GM18907 (cell line): ENCODE results near the gene TRIM71.

Experiments
- ATAC-seq: cut with Tn5 transposase; IDR thresholded peaks from one replicate; pipeline ENCODE4 v1.9.1; 2021; ENCODE audit warnings: mild to moderate bottlenecking, moderate library complexity; ENCODE audit not compliant: unreplicated experiment

TRIM71 gene

DNA sequence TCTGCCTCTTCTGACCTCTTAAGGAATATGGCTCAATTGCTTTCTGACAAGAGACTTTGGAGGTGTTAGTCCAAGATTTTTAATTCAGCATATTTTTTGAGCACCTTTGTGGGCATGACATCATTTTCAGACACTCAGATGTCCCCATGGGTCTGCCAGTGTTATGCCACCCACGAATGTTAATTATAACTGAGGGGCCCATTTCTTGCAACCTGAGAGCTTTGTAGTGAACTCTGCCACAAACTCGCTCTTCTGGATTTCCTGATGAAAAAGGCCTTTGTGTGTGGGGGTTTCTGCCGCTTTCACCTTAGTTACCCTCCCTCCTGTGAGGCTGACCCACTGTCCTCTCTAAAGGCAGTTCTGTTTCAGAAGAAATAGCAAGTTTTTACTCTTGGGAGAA lies 69.1 kb downstream of the TRIM71 start:
- no peak for ATAC-seq

DNA sequence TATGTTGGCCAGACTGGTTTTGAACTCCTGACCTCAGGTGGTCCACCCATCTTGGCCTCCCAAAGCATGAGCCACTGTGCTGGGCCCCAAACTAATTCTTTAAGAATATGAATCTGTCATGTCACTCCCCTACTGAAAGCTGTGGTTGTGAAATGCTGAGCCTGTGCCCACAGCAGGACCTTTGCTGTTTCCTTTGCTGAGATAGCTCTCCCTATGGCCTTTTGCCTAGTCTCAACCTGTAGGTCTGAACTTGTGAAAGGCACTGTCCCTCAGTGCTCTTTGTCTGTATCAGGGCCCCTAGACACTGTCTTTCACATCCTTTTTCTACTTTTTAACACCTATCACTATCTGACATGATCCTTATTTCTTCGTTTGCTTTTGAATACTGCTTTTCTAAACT lies 70.9 kb downstream of the TRIM71 start:
- ATAC-seq, result peak; percentile 93

DNA sequence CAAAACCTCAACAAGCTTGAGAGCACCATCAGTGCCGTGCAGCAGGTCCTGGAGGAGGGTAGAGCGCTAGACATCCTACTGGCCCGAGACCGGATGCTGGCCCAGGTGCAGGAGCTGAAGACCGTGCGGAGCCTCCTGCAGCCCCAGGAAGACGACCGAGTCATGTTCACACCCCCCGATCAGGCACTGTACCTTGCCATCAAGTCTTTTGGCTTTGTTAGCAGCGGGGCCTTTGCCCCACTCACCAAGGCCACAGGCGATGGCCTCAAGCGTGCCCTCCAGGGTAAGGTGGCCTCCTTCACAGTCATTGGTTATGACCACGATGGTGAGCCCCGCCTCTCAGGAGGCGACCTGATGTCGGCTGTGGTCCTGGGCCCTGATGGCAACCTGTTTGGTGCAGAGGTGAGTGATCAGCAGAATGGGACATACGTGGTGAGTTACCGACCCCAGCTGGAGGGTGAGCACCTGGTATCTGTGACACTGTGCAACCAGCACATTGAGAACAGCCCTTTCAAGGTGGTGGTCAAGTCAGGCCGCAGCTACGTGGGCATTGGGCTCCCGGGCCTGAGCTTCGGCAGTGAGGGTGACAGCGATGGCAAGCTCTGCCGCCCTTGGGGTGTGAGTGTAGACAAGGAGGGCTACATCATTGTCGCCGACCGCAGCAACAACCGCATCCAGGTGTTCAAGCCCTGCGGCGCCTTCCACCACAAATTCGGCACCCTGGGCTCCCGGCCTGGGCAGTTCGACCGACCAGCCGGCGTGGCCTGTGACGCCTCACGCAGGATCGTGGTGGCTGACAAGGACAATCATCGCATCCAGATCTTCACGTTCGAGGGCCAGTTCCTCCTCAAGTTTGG lies 72.9 kb downstream of the TRIM71 start:
- ATAC-seq, result no peak

DNA sequence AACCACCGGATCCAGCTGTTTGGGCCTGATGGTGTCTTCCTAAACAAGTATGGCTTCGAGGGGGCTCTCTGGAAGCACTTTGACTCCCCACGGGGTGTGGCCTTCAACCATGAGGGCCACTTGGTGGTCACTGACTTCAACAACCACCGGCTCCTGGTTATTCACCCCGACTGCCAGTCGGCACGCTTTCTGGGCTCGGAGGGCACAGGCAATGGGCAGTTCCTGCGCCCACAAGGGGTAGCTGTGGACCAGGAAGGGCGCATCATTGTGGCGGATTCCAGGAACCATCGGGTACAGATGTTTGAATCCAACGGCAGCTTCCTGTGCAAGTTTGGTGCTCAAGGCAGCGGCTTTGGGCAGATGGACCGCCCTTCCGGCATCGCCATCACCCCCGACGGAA lies 73.6 kb downstream of the TRIM71 start:
- no peak for ATAC-seq

DNA sequence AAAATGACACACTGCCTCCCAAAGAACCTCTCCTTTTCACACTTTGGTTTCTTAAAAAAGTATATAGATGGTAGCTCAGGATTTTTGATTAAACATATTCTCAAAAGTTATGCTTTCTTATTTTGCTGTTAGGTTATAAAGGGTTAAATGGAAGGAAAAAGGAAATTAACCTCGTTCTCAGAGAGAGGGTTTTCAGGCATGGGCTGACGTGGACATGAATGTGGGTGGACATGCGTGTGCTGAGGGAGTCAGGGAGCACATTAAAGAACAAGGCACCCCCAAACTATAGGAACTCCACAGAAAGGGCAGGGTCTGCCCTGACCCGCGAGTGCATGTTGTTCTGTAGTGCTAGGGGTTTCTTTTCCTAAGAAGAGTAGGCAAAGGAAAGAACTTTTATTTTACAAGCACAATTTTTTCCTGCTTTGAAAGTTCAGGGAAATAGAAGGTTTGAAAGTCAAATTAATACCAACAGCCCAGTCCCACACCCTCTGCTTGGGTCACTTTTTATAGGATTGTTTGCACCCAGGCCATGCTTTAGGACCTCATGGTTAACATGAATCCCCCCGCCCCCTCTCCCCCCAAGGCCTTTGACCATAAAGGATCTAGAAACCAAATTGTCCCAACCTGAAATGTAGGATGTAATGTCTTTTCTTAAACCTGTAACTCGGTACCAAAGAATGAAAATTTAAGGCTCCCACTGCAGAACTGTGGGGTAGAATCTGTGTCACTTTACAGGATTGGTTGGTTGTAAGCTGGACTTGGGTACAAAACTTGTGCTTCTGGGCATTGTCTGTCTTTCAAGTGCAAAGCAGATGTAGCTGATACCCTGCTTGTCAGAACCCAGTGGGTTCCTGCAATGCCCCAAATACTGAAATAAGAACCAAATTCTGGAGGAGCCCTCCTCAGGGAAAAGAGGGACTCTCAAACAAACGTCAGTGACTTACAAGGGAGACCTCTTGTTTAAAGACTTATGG lies 75.1 kb downstream of the TRIM71 start:
- no peak for ATAC-seq

DNA sequence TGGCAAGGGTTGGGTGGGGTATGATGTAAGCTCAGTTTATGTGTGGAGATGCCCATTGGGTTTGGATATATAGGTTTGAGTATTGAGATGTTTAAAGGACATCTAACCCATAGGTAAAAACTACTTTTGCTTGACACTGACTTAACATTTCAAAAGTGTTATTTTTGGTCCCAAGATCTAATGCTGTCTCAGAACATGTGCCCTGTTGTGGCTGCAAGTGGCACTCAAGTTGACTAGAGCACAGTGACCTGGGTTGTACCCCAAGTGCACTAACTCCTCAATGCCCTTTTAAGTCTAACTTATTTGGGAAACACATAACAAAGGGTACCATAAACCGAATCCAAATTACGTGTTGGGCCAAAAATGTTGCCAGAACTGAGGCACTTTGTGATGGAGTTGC lies 77.2 kb downstream of the TRIM71 start:
- no peak for ATAC-seq

DNA sequence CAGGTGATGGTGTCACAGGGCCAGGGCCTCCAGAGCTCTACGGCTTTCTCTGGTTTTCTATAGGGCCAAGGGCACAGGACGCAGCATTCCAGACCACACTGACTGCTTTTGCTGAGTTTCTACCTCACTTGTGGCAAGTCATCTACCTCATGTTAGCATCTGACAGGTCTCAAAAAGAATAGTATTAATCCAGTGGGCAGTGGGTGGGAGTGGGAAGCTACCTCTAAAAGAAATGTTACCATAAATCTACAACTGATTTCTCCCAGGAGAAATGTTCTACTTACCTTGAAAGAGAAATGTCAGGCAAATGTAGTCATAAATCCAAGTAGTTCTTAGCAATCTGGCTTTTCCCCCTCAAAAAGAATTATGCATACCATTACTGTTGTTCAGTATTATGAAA lies 77.9 kb downstream of the TRIM71 start:
- no peak for ATAC-seq

DNA sequence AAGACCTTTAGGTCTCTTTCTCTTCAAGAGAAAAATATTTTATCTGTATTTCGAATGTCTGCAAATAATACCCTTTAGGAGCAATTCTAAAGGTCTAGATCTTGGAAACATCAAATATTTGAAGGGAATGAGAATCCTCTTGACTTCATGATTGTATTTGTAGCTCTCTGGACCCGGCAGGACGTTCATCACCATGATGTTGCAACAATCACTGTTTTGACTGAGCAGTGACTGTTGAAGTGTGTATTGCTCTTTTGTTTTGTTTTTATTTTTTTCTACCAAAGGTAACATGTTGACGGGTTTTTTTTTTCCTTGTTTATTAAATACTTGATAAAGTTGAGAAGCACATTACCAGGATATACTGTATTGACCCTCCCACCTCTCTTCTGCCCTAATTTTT lies 78.3 kb downstream of the TRIM71 start:
- ATAC-seq, result no peak

DNA sequence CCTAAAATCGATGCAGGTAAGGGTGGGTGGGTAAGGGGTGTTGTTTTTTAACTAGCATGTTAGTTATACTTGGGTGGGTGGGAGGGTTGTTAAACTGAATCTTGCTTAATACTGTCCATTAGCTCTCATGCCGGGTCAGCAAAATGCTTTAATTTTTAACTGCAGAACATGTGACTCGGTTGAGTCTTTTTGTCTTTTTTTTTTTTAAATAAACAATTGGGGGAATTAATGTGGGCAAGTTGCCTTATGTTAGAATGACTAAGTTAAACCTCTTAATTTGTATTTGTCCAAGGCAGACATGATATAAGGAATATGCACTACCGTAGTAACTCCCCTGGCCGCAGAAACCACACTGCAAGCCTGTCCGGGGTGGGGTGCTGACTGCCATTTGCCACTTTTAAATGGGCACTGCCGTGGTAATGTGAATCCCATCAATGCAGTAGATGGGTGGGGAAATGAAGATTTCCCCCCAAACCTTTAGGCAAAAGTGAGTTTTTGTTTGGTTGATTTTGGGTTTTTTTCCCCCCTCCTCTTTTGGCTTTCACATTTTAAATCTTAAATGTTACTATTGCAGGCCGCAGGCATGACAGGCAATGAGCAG lies 79.3 kb downstream of the TRIM71 start:
- no peak for ATAC-seq

DNA sequence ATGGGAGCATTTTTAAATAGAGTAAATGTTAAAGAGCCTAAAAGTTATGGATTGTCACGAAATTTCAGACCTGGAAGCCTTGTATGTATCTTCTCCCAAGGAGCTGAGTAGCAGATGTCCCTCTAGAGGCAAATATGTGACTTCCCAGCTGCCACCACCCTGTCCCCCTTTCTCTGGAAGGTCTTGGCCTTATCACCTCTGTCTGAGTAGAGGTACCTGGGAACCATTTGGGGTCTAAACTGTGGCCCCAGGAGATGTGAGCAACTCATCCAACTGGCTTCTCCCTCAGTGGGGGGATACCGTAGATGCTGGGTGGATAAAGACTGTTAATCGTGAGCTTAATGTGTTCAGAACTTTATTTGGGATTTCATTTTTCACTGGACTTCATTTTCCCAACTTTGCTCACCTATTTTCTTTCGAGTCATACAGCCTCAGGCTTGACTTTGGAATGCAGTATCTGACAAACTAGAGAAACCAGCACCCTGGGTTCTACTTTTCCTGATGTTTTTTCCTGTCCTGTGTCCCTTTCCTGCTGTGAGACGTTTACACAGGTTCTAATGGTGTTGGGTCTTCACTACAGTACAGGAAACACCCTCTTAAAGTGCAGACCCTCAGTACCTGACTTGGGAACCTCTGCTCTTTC lies 80.3 kb downstream of the TRIM71 start:
- no peak for ATAC-seq

DNA sequence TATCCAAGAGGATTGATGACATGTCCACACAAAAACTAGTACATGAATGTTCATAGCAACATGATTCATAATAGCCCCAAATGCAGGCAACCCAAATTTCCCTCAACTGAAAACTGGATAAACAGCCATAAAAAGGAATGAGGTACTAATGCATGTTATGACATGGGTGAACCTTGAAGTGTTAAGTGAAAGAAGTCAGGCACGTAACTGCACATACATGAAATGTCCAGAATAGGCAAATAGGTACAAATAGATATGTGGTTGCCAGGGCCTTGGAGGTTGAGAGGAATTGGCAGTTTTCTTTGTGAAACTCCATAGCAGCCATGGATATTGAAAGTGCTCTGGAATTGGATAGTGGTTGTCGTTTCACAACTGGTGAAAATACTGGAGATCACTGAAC lies 81.5 kb downstream of the TRIM71 start:
- no peak for ATAC-seq

DNA sequence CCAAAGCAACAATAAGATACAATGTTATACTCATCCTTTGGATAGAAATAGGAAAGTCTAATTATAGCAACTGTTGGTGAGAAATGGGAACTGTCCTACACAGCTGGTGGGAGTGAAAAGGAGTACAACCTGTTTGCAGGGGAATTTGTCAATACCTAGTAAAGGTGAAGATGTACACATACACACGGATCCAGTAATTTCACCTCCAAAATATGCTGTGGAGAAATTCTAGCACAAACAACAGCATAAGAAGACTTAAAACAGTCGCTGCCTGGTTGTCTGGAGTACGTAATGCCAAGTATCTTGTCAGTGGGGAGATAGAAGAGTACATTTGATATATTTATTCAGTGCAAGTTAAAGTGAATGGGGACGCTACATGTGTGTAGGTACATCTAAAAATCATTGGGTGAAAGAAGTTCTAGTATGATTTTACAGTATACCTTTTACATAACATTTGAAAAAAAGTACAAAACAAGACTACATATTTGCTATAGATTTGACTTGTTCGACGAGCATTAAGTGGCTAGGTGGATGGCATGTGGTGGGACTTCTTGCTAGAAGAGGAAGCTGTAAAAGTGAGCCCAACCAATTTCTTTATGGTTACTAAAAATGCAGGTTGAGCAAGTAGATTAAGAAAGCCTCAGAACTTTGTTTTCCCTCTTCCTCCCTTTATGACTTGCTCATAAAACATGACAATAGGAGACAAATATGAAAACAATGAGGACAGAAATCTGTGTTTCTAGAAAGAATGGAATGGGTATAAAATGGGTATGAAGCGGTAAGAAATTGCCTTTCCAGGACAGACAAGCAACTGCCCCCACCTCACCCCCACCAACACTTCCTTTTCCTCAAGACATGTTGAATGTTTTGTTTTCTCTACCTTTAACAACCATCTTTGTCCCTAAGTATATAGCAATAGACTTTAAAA lies 83.5 kb downstream of the TRIM71 start:
- ATAC-seq, result no peak

DNA sequence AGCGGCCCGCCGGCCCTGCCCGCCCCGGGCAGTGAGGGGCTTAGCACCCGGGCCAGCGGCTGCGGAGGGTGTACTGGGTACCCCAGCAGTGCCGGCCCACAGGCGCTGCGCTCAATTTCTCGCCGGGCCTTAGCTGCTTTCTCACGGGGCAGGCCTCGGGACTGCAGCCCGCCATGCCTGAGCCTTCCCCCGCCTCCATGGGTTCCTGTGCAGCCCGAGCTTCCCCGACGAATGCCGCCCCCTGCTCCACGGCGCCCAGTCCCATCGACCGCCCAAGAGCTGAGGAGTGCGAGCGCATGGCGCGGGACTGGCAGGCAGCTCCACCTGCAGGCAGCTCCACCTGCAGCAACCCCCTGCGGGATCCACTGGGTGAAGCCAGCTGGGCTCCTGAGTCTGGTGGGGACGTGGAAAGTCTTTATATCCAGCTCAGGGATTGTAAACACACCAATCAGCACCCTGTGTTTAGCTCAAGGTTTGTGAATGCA lies 85.1 kb downstream of the TRIM71 start:
- peak; percentile 61 for ATAC-seq

DNA sequence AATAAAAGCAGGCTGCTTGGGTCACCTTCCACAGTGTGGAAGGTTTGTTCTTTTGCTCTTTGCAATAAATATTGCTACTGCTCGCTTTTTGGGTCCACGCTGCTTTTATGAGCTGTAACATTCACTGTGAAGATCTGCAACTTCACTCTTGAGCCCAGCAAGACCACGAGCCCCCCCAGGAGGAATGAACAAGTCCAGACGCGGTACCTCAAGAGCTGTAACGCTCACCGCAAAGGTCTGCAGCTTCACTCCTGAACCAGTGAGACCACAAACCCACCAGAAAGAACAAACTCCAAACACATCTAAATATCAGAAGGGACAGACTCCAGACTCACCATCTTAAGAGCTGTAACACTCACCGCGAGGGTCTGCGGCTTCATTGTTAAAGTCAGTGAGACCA lies 86.2 kb downstream of the TRIM71 start:
- ATAC-seq, result no peak

DNA sequence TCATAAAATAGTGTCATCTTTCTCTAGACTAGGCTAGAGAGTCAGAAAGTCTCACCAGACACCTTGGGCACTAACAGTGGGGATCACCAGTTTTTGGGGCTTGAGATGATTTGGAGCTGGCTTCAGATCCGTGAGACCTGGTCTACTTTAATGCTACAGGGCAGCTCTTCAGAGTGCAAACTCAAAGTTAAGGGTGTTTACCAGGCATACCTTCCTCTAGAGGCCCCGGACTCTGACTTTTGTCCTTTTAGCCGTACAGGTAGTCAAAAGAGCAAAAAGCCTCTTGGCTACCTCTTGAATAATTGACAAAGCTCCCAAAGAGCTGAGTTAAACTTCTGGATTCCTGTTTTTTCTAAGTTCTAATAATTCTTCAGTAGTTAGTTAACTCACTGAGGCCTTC lies 92.2 kb downstream of the TRIM71 start:
- ATAC-seq, result no peak

DNA sequence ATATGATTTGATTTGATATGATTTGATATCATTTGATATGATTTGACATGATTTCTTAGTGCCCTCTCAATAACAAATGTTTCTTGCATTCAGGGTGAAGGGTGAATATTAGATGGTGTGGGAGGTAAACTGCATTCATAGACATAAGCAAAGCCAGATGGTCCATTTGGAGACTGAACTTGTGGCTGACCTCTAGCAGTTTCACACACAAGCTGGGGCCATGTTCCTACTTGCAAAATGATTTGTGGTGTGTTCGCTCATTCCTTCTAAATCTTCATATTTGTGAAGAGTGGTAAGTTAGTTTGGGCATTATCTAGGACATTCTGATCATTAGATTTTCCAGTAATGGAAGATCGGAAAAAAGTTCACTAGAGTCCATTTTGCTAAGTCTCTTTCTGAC lies 93.2 kb downstream of the TRIM71 start:
- no peak for ATAC-seq

DNA sequence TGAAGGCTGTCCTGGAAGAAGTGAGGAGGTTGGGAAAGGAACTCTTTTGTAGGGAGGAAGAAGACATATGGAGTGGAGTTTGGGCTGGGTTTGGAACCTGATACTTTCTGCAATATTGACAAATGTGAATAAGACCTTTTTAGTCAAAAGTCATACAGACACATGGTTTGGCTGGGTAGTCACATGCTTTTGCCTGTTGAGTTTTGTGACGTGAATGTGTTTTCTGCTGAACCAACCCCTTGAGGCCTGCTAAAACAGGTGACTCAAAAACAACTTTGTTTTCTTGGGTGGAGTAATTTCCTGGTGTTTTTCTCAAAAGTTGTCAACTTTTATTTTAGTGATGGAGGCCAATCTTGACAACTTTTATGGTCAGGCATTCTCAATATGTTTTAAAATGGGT lies 94.2 kb downstream of the TRIM71 start:
- no peak for ATAC-seq

DNA sequence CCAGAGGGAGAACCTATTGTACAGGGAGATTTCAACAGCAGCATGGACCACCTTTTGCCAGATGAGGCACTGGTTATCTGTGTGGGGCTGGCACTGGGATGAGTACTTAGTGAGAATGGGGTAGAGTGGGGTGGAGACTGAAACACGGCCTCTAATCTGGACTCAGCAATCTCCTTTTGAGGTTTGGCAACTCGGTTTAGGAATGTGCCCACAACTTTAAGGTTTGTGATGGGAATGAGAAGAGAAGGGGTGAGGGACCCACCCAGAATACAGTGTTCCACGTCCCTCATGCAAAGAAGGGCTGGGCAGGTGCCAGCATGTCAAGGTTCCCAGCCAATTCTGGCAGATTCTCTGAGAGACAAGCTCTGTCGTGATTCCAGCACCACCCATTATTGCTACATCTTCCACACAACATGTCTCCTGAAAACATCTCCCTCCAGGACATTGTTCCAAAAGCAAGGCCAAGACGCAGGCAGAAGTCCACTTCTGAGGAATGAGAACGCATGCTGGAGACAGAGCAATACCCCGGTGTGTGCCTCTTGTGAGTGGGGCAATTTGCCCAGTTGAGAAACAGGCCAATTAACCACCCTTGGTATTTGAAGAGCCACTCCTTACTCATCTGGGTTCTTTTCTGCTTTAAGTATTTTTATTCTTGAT lies 96.1 kb downstream of the TRIM71 start:
- ATAC-seq, result no peak

DNA sequence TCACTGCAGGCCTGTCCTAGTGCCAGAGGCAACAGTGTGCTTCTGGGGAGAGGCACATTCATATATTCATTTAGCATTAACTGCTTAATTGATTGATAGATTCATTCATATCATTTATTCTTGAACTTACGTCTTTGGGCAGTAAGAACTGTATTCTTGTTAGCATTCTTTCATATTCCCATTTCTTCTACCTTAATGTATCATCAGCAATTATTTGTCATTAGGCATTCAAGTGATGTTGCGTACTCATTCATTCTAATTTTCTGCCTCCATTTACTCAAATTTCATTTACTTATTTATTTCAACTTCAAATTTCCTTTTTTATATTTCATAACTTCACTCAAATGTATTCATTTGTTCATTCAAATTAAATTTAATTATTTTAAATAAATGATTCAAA lies 102.1 kb downstream of the TRIM71 start:
- no peak for ATAC-seq
